GM21619 (cell line): ENCODE measurements around the gene XPC.
"Not testable (repeated sequence)": the region's sequence is repeated elsewhere in the genome, so short reads cannot be mapped to it uniquely, and the experiment has no call there.

Source experiments
- ATAC-seq: cut with Tn5 transposase; IDR thresholded peaks from one replicate; pipeline ENCODE4 v1.9.1; 2021; ENCODE audit not compliant: unreplicated experiment

Gene XPC

DNA sequence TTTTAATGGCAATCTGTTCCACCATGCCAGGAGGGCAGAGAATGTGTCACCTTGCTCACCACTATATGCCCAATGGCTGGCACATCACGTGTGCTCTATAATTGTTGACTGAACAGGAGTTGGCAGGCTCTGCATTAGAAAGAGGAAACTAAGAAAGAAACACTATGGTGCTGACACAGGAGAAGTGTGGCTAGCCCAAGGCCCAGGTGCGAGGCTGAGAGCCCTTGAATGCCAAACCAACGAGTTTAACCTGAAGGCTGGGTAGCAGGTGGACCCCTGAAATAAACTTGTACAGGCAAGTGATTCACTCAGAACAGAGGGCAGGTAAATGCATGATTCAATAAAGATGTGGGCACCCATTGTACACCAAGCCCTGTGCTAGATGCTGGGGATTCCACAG, 56.1 kb downstream of the XPC start:
- no peak for ATAC-seq

DNA sequence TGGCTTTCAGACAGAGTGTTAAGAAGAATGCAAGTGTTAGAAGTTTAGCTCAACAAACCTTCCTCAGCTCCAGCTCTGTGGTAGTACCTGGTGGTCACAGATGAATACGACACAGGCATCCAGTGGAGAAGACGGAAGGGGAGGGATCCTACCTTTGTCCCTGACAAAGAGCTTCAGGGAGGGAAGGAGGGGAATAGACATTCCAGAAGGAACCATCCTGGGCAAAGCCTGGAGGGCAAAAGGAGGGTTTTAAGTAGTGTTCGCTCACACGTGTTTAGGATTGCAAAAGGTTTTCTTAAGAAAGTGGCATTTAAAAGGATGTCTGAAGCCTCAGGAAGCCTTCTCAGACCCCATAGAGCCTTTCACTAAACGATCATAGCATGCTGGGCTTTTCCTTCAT, 56.5 kb downstream of the XPC start:
- no peak for ATAC-seq

DNA sequence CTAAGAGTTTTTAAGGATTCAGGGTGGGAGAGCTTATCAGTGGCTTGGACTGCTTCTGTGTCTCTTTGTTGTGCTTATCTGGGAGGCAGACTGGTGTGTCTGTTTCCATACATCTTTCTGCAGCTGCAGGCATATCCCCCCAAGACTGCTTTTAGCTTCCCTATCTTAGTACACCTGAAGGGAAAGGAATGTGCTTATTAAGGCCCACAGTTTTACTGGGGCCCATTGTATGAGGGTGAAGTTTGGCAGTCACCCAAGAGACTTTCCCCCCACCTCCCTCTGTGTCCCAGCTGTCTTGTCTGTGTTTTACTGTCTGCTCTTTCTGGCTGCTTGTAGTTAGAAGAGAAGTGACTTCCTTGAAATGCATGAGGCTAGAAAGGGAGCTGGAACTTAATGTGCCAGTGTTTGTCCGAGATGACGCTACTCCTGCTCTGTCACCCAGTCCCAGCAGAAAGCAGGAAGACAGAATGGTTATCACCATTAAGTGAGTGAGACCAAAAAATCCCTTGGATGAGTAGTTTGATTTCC, 57.4 kb downstream of the XPC start:
- ATAC-seq: not testable (repeated sequence)

DNA sequence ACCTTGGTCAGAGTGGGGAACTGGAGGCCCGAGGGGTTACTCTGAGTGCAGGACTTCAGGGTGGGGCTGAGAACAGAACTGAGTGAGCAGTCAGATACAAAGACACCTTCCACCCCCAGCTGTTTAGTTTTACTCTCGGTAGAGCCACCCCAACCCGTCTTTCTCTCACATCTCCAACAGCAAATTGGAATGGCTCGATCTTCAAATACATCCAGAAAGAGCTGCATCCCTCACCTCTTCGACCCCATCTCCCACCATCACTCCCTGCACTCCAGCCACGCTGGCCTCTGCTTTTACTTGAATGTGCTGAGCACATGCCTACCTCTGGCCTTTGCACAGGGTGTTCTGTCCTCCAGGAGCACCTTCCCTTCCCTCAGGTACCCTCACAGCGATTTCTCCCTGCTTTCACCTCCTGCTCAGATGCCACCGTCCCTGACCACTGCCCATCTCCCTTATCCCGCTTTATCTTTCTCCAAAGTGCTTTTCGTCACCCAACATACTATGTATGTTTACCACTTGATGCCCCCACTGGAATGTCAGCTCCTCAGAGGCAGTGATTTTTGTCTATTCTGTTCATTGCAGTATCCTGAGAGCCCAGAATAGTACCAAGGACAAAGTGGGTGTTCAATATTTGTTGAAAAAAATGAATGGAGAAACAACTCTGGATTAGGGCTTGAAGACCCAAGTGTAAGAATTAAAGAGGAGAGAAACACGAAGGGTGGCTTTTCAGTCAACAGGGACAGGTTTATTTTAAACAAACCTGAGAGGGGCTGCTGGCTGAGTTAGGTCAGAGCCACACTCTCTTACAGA, 58.1 kb downstream of the XPC start:
- no peak for ATAC-seq

DNA sequence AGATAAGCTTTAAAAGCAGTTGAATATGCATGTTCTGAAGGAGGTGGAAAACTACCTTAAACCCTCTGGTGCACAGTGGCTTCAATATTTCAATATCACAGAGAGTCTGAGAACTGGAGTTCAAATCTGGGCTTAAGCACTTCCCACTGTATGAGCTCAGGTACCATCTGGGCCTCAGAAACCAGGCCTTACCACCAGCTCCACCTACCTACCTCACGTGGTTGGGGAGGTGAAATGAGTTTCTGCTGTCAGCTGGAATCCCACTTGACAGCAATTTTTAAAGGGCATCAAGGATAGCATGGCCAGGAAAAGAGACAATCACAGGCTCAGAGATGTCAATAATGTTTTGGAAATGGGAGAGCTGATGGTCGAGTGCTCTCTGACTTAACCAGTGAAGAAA, 58.8 kb downstream of the XPC start:
- ATAC-seq: no peak

DNA sequence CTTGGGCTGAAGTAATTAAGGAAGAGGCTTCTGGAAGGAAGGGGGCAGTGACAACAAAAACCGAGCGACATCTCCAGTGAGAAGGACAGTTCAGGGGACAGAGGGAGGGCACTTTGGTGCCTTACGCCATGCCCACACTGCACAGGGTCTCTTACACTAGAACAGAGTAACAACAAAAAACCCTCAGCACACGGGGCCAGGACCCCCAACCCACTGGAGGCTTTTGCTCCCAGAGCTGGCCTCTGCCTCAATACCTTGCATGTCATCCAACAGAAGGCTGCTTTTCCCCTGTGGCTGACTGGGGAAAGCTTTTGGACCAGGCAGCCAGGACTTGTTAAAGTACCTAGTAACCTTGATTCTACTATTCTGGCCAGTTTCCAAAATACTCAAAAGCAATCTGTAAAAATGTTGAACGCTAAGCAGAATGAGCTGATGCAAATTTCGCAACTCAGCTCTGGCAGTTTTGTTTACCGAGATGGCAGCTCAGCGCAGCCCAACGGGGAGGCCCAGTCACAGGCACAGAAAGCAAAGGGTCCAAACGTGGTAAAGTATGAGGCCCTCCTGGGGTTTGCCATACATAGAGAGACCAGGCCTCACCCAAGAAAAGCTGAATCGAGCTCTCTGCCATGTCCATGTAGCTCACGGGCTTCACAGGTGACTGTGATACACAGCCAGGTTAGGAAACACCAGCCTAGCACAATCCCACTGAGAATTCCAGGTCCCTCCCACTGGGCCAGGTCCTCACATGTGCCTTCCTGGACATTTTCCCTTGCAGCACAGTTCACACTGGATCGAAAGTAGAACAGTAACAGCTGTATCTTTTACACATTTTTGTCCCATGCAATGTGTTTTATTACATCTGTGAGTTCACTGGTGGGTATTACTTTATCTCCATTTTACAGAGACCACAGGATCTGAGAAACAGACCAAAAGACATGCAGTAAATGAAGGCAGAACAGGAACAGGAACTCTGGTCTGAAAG, 59.7 kb downstream of the XPC start:
- no peak for ATAC-seq

DNA sequence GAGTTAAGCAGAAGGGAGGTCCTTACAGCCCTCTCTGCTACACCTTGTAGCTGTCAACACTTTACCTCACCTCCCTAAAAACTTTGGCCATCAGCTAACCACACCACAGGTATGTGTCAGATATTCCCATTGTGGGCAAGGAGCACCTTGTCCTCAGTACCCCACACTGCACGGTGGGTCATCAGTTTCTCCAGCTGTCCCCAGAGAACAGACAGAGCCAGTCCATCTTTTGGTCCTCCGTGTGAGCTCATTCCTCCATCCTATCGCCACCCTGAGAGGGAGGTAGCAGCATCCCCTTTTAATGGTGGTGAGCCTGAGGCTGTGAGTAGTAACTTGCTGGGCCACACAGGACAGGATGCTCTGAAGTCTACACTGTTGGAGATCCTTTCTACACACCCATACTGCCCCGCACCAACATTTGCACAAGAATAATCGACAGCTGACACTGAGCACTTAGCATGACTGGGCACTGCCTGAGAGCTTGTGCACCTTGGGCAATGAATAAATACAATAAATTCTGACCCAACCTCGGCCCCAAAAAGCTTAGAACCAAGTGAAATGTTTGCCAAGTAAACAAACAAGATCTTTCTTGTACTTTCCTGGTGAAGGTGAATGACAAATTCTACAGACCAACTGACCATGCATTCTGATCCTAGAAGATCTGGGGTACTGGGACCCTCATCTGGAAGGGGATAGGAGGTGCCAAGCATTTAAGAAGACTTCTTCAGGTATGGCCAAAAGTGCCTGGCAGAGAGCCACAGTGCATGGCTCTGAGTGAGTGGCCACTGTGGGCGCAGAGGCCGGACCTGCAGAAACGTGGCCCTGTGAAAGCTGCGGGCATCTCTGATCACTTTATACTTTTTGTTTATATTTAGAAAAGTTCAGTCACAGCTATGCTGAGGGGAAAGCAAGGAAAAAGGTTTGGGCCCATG, 60.7 kb downstream of the XPC start:
- no peak for ATAC-seq

DNA sequence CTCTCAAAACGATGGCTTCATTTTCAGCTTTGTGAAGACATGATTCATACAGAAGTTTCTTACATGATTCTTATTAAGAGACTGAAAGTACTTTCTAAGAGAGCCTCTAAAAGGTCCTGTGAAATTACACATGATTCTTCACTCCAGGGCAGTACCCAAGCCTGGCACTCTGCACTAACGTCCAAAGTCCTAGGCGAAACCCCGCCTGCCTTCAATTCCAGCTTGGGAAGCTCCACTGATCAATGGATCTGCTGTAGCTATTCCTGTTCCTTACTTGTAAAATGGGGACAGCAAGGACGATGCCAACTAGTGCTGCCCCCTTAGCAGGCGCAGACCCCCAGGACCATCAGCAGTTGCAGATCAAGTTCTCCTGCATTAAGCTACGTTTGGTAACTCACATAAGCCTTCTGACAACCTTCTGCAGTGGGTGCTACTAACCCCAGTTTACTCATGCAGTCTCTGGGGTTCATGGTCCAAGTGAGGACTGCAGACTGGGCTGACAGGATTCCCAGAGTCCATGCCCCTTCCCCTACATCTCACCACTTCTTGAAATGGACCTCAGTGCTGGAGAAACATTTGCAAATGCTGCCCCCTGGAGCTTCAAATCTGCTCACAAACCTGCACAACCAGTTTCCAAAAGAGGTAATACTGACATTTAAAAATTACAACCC, 64.3 kb downstream of the XPC start:
- ATAC-seq: no peak

DNA sequence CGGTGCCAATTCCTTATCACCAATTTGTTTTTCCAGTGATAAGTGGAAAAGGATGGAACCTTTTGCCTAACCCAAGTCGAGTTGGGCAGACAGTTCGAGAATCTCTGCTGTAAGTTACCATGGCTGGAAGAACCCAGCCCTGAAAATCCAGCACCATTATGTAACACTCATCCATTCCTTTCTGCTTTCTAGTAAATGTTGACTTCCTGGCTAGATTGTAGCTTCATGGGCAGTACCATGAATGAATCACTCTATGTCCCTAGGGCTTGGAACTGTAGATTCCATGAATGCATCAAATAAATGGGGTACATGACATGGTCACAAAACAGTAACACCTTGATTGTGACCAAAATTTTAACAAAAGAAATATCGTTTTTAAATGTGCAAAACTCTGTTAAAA, 67.7 kb downstream of the XPC start:
- ATAC-seq: no peak

DNA sequence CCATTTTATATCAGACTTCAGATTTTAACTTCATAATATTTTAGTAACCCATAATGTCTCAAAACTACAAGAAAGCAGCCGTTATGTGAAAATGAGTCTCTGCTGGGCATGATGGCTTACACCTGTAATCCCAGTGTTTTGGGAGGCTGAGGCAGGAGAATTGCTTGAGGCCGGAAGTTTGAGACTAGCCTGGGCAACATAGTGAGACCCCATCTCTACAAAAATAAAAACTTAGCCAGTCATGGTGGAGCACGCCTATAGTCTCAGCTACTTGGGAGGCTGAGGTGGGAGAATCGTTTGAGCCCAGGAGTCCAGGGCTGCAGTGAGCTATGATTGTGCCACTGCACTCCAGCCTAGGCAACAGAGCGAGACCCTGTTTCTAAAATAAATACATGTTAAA, 68.6 kb downstream of the XPC start:
- ATAC-seq: not testable (repeated sequence)

DNA sequence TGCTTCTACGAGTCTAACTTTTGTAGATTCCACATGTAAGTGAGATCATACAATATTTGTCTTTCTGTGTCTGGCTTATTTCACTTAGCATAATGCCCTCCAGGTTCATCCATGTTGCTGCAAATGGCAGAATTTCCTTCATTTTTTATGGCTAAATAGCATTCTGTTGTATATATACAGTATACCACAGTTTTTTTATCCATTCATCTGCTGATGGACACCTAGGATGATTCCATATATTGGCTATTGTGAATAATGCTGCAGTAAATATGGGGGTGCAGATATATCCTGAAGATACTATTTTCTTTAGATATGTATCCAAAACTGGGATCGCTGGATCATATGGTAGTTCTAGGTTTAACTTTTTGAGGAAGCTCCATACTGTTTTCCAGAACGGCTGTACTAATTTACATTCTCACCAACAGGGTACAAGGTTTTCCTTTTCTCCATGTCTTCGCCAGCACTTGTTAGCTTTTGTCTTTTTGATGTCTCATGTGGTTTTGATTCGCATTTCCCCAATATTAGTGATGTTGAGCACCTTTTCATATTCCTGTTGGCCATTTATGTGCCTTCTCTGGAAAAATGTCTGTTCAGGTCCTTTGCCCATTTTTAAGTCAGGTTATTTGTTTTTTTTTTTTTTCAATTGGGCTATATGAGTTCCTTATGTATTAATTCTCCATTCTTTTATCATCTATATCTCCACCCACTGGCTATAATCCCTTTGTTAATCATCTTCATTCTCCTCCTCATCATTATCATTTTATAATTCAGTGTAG, 80.6 kb downstream of the XPC start:
- ATAC-seq: no peak

DNA sequence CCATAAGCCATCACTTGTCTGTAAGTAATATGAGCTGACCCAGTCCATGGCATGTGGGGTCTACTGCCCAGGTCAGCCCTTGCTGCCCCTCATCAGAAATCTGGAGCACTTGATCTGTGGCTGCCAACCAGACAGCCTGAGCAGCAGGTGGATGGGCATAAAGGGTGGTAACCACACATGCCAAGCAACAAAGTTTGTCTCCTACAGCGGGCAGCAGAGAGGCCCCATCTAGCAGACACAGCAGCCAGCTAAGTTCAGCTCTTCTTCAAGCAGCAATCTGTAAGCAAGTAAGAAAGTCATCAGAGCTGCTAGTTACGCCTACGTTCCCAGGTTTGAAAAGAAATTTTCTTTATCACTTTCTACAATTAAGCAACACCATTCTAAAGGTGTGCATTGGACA, 81.7 kb downstream of the XPC start:
- no peak for ATAC-seq
